ENCODE measurements around the gene RGS5. TPM values are rescaled to one million over a fixed set of nuclear protein-coding genes. Genes with fewer than 3 reads are reported as not detected.
A peak's percentile ranks its signal among the peaks of the same experiment; 100 is the strongest.

RGS5 gene
- total RNA-seq, 6 experiments from 2014 or later: 3.2 to 7.8 (median 4.6) TPM

DNA sequence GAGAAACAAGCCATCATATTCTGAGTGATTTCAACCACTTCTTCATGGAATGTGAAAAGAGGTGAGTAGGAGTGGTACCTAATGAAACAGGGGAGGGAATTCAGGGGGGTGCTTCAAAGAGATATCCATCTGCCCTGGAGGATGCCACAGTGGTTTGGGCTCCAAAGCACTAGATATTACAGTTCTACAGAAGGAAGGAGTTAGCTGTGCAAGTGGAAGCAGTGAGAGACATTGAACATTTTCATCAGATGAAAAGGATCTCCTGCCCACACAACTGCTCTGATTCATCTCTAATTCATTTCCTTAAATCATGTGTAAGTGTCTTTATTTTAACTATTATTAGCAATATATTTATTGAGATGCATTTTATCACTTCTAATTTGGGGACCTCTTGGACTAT lies 2.8 kb upstream of the RGS5 start:
- no peak for DNase-seq

GRCh38 chr1:163203561-163203960 lies 845 bp upstream of the RGS5 start:
- Mint-ChIP-seq H3K27ac (peak overlapping the region; percentile 32; the same call in 1 of the 2 replicates), H3K4me1 (ENCODE audit: low read depth) (peaks cover 43% of the 10 kb centered on the region), H3K36me3 (ENCODE audit: low read depth) (no peaks in the 10 kb centered on the region), H3K4me3 (peak overlapping the region; percentile 14; the same call in 1 of the 2 replicates), H3K9me3 (no peaks in the 10 kb centered on the region), H3K27me3 (ENCODE audit: insufficient read depth) (no peaks in the 10 kb centered on the region)
- TF ChIP-seq CTCF (IDR thresholded peaks at IDR 0.05): no peak
- no peak for DNase-seq

More for the DNA sequence above, 2.8 kb upstream of the RGS5 start:
- peak overlapping the region; percentile 61 for H3K4me3 Mint-ChIP-seq
- peak overlapping the region; percentile 44; the same call in 1 of the 2 replicates for H3K27ac Mint-ChIP-seq
- H3K9me3 Mint-ChIP-seq: no peaks in the 10 kb centered on the region
- H3K4me1 Mint-ChIP-seq (ENCODE audit: low read depth): peaks cover 43% of the 10 kb centered on the region
- no peaks in the 10 kb centered on the region for H3K27me3 Mint-ChIP-seq (ENCODE audit: insufficient read depth)
- H3K36me3 Mint-ChIP-seq (ENCODE audit: low read depth): no peaks in the 10 kb centered on the region
- TF ChIP-seq CTCF (IDR thresholded peaks at IDR 0.05): no peak

- Mint-ChIP-seq H3K4me1 (ENCODE audit: low read depth) (peaks cover 43% of the 10 kb centered on the region), H3K4me3 (no peak overlapping the region), H3K36me3 (ENCODE audit: low read depth) (no peaks in the 10 kb centered on the region)
Measured at GRCh38 chr1:163201906-163202305, 810 bp downstream of the RGS5 start.

GRCh38 chr1:163197022-163197421 lies 5.7 kb downstream of the RGS5 start:
- Mint-ChIP-seq H3K27ac (no peak overlapping the region), H3K36me3 (ENCODE audit: low read depth) (no peaks in the 10 kb centered on the region), H3K4me3 (no peak overlapping the region), H3K9me3 (no peaks in the 10 kb centered on the region), H3K4me1 (ENCODE audit: low read depth) (peaks cover 13% of the 10 kb centered on the region), H3K27me3 (ENCODE audit: insufficient read depth) (no peaks in the 10 kb centered on the region; the same call in 1 of the 2 replicates)
- no peak for DNase-seq
- TF ChIP-seq CTCF (IDR thresholded peaks at IDR 0.05): no peak

More at GRCh38 chr1:163201906-163202305, 810 bp downstream of the RGS5 start:
- no peaks in the 10 kb centered on the region for H3K27me3 Mint-ChIP-seq (ENCODE audit: insufficient read depth)
- no peak for DNase-seq
- no peaks in the 10 kb centered on the region for H3K9me3 Mint-ChIP-seq
- no peak overlapping the region for H3K27ac Mint-ChIP-seq
- TF ChIP-seq CTCF (IDR thresholded peaks at IDR 0.05): no peak

DNA sequence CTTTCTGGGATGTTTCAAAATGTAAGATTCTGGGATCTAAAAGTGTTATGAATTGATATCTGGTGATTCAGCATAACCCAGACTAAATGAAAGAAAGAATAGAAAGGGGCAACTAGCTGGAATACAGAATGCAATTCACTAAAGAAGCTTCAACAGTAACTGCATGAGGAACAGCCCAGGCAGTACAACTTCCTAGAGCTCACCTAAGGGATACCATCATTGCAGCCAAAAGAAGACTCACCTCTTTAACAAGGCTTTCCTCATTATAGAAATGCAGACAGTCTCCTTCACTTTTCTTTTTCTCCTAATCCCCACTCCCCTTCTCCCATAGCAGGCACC lies 6.3 kb downstream of the RGS5 start:
- no peak for TF ChIP-seq CTCF (IDR thresholded peaks at IDR 0.05)
- Mint-ChIP-seq H3K4me3 (no peak overlapping the region), H3K4me1 (ENCODE audit: low read depth) (peaks cover 13% of the 10 kb centered on the region), H3K36me3 (ENCODE audit: low read depth) (no peaks in the 10 kb centered on the region), H3K27me3 (ENCODE audit: insufficient read depth) (no peaks in the 10 kb centered on the region; the same call in 1 of the 2 replicates), H3K27ac (no peak overlapping the region), H3K9me3 (no peaks in the 10 kb centered on the region)
- no peak for DNase-seq
